ENCODE data around the gene POLN. TPM values are rescaled to one million over a fixed set of nuclear protein-coding genes. Genes with fewer than 3 reads are reported as not detected.
A peak's percentile ranks its signal among the peaks of the same experiment; 100 is the strongest.
"Not testable (repeated sequence)": the region's sequence is repeated elsewhere in the genome, so short reads cannot be mapped to it uniquely, and the experiment has no call there.

POLN gene
- total RNA-seq, 1 experiment from 2014 or later: 0.26 TPM

DNA sequence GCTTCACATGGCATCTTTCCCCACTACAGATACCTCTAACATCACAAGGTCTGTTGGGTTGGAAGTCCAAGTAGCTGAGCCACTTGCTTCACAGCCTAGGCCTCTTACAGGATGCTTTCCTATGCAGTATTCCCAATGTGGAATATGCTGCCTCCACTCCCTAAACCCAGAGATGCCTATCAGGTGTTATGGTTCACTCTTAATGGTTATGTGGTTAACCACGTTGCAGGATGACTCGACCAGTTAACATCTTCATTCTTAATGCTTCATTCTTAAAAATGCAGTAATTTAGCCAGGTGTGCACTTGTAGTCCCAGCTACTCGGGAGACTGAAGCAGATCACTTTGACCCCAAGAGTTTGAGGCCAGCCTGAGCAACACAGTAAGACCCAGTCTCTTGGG, 24.2 kb downstream of the POLN start:
- Histone ChIP-seq H3K27me3 (ENCODE audit: low read length) (no peaks in the 10 kb centered on the region), H3K36me3 (ENCODE audit: low read depth, low read length) (no peaks in the 10 kb centered on the region), H3K4me2 (ENCODE audit: low read length) (no peak overlapping the region), H2AFZ (ENCODE audit: low read length) (no peak overlapping the region), H3K9me3 (ENCODE audit: low read length) (no peaks in the 10 kb centered on the region), H3K4me1 (ENCODE audit: insufficient read depth, low read length) (peaks cover 22% of the 10 kb centered on the region), H3K79me2 (ENCODE audit: low read length) (no peaks in the 10 kb centered on the region), H4K20me1 (ENCODE audit: low read length) (no peaks in the 10 kb centered on the region), H3F3A (ENCODE audit: low read length, unreplicated experiment) (no peaks in the 10 kb centered on the region), H3K9ac (ENCODE audit: low read length) (no peak overlapping the region), H3K9me2 (replicated peaks; ENCODE audit: low read length) (no peaks in the 10 kb centered on the region), H3K4me3 (ENCODE audit: low read length) (no peak overlapping the region), H3K27ac (ENCODE audit: low read length) (no peak overlapping the region)
- POLR2A ChIA-PET (ENCODE audit: unreplicated experiment): no interaction called here
- DNase-seq (peak; percentile 85), ATAC-seq (peak; percentile 74)
- BruUV-seq (replicated peaks): no TSS peak
- TF ChIP-seq EZH2phosphoT487 (IDR thresholded peaks at IDR 0.05; ENCODE audit: borderline replicate concordance, low read length) (no peak), EZH2 (IDR thresholded peaks at IDR 0.05; ENCODE audit: low read length, unreplicated experiment) (no peak)
- TF ChIP-seq, protein P1, sequence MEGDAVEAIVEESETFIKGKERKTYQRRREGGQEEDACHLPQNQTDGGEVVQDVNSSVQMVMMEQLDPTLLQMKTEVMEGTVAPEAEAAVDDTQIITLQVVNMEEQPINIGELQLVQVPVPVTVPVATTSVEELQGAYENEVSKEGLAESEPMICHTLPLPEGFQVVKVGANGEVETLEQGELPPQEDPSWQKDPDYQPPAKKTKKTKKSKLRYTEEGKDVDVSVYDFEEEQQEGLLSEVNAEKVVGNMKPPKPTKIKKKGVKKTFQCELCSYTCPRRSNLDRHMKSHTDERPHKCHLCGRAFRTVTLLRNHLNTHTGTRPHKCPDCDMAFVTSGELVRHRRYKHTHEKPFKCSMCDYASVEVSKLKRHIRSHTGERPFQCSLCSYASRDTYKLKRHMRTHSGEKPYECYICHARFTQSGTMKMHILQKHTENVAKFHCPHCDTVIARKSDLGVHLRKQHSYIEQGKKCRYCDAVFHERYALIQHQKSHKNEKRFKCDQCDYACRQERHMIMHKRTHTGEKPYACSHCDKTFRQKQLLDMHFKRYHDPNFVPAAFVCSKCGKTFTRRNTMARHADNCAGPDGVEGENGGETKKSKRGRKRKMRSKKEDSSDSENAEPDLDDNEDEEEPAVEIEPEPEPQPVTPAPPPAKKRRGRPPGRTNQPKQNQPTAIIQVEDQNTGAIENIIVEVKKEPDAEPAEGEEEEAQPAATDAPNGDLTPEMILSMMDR (conservative IDR thresholded peaks at IDR 0.05; ENCODE audit: low read depth, low read length): no peak
- intact Hi-C loops (cut with micrococcal nuclease): no loop called here
- CTCF ChIA-PET: no interaction called here

DNA sequence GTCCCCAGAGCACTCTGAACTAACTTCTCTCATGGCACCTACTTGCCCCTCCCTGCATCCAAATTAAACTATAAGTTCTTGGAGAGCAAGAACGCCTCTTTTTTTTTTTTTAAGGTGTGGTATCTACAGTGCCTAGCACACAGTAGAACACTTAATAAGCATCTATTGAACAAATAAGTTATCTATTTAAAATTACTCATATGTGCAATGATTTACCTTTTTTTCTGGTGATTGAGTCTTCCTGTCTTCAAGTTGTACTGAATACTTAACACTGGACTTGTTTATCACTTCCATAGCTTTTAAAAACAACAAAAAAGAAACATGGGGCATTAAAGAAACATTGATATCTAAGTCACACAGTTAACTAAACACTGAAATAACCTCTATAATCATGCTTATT, 29.1 kb downstream of the POLN start:
- Histone ChIP-seq H3K4me3 (ENCODE audit: low read length) (no peak overlapping the region), H3K27ac (ENCODE audit: low read length) (no peak overlapping the region), H2AFZ (ENCODE audit: low read length) (no peak overlapping the region), H3K9ac (ENCODE audit: low read length) (no peak overlapping the region), H3K27me3 (ENCODE audit: low read length) (no peaks in the 10 kb centered on the region), H3K4me2 (ENCODE audit: low read length) (no peak overlapping the region), H4K20me1 (ENCODE audit: low read length) (no peaks in the 10 kb centered on the region), H3K4me1 (ENCODE audit: insufficient read depth, low read length) (peaks cover 9% of the 10 kb centered on the region), H3K9me3 (ENCODE audit: low read length) (no peaks in the 10 kb centered on the region), H3F3A (ENCODE audit: low read length, unreplicated experiment) (no peaks in the 10 kb centered on the region), H3K79me2 (ENCODE audit: low read length) (no peaks in the 10 kb centered on the region), H3K9me2 (replicated peaks; ENCODE audit: low read length) (no peaks in the 10 kb centered on the region), H3K36me3 (ENCODE audit: low read depth, low read length) (no peaks in the 10 kb centered on the region)
- ATAC-seq (no peak), DNase-seq (no peak)
- ChIA-PET POLR2A (ENCODE audit: unreplicated experiment) (no interaction called here), CTCF (no interaction called here)
- TF ChIP-seq, protein P1 (conservative IDR thresholded peaks at IDR 0.05; ENCODE audit: low read depth, low read length): no peak
- TF ChIP-seq EZH2phosphoT487 (IDR thresholded peaks at IDR 0.05; ENCODE audit: borderline replicate concordance, low read length) (no peak), EZH2 (IDR thresholded peaks at IDR 0.05; ENCODE audit: low read length, unreplicated experiment) (no peak)
- no TSS peak for BruUV-seq (replicated peaks)
- intact Hi-C loops (cut with micrococcal nuclease): no loop called here

DNA sequence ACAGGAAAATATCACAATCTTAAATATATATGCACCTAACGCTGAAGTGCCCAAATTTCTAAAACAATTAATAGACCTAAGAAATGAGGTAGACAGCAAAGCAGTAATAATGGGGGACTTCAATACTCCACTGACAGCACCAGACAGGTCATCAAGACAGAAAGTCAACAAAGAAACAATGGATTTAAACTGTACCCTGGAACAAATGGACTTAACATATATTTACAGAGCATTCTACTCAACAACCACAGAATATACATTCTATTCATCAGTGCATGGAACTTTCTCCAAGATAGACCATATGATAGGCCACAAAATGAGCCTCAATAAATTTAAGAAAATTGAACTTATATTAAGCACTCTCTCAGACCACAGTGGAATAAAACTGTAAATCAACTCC, 39.1 kb downstream of the POLN start:
- CTCF ChIA-PET: not testable (repeated sequence)

More for the DNA sequence above, 39.1 kb downstream of the POLN start:
- H3K9me2 ChIP-seq (replicated peaks; ENCODE audit: low read length); POLR2A ChIA-PET (ENCODE audit: unreplicated experiment); H3F3A ChIP-seq (ENCODE audit: low read length, unreplicated experiment); ATAC-seq; H3K27me3 ChIP-seq (ENCODE audit: low read length); H3K4me3 ChIP-seq (ENCODE audit: low read length); H4K20me1 ChIP-seq (ENCODE audit: low read length); BruUV-seq (replicated peaks); H3K36me3 ChIP-seq (ENCODE audit: low read depth, low read length); H3K4me2 ChIP-seq (ENCODE audit: low read length); DNase-seq; H3K9ac ChIP-seq (ENCODE audit: low read length); H3K27ac ChIP-seq (ENCODE audit: low read length); intact Hi-C loops (cut with micrococcal nuclease); H3K9me3 ChIP-seq (ENCODE audit: low read length); H3K79me2 ChIP-seq (ENCODE audit: low read length); H2AFZ ChIP-seq (ENCODE audit: low read length): not testable (repeated sequence)
- peaks cover 11% of the 10 kb centered on the region for H3K4me1 ChIP-seq (ENCODE audit: insufficient read depth, low read length)

Data from PC-3 (cell line).